NB4 (cell line): ENCODE measurements around the gene RAD18.

Experiments
- DNase-seq: peaks from one replicate; pipeline ENCODE4 v3.0.0; 2010; ENCODE audit warnings: low read depth
- H3K4me3 ChIP-seq: one replicate; pipeline ENCODE4 v1.5.1; 2011; ENCODE audit warnings: mild to moderate bottlenecking, low read depth, low read length, moderate library complexity
- MYC ChIP-seq: IDR thresholded peaks from 2 replicates; pipeline ENCODE4 v1.6.1; 2011; ENCODE audit warnings: low read depth, low read length
- POLR2A ChIP-seq: IDR thresholded peaks from 2 replicates; pipeline ENCODE4 v1.6.1; 2011; ENCODE audit warnings: mild to moderate bottlenecking; ENCODE audit not compliant: insufficient read length; ENCODE audit errors: extremely low read depth
- TF ChIP-seq, protein P1 (sequence below): IDR thresholded peaks from 2 replicates; pipeline ENCODE4 v1.6.1; 2011; ENCODE audit warnings: low read depth, low read length
- TF ChIP-seq, protein P2 (sequence below): IDR thresholded peaks from one replicate; pipeline ENCODE4 v1.5.1; 2012; ENCODE audit warnings: low read depth, low read length

Gene RAD18

DNA sequence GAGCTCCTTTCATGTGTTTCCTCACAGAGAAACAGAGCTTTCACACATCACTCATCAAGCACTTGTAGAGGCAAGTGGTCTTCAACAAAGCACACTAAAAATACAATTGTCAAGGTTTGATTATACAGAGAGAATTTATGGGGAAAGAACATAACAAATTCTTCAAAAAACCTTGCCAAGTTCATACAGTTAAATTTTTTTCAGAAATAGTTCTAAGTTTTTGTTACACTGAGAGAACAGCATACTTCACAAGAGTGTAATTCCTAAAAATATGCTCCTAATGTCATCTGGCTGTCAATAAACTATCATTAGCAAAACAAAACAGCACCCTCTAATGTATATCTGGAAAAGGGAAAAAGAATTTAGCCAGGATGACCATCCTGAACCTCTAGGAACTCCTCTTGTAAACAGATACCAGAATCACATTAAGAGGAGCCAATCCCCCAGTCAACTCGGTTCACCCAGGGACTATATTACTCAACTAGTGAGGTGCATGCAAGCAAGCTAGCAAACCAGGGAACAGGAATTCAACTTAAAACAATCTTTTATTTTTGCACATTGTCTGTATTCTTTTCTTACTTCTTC is 63.3 kb downstream of the RAD18 start:
- no peak for DNase-seq
- H3K4me3 ChIP-seq: no peak overlapping the region
- TF ChIP-seq POLR2A (no peak), MYC (no peak)
- TF ChIP-seq, protein P1, sequence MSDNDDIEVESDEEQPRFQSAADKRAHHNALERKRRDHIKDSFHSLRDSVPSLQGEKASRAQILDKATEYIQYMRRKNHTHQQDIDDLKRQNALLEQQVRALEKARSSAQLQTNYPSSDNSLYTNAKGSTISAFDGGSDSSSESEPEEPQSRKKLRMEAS: no peak
- TF ChIP-seq, protein P2, sequence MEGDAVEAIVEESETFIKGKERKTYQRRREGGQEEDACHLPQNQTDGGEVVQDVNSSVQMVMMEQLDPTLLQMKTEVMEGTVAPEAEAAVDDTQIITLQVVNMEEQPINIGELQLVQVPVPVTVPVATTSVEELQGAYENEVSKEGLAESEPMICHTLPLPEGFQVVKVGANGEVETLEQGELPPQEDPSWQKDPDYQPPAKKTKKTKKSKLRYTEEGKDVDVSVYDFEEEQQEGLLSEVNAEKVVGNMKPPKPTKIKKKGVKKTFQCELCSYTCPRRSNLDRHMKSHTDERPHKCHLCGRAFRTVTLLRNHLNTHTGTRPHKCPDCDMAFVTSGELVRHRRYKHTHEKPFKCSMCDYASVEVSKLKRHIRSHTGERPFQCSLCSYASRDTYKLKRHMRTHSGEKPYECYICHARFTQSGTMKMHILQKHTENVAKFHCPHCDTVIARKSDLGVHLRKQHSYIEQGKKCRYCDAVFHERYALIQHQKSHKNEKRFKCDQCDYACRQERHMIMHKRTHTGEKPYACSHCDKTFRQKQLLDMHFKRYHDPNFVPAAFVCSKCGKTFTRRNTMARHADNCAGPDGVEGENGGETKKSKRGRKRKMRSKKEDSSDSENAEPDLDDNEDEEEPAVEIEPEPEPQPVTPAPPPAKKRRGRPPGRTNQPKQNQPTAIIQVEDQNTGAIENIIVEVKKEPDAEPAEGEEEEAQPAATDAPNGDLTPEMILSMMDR: no peak

- DNase-seq: no peak
- TF ChIP-seq, protein P2: no peak
- TF ChIP-seq, protein P1: no peak
- TF ChIP-seq POLR2A: no peak
- no peak overlapping the region for H3K4me3 ChIP-seq
Observed at GRCh38 chr3:8895829-8896228, 67.4 kb downstream of the RAD18 start.

DNA sequence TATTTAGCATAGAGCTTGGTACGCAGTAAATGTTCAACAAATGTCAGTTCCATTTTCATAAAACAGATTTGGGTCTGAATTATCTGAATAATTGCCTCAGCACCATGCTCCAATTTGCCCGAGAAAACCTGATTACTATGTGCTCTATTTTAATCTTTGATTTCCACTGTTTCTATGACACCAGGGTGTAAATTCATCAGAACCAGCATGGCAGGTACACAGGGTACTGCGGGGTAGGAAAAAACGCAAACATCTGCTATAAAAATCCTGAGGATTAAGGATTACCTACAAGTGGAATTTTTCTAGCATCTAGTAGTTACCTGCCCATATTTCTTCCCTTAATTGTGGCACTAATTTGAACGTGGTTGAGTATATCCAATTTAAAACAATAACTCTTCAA is 70.3 kb downstream of the RAD18 start:
- TF ChIP-seq, protein P2: no peak
- DNase-seq: no peak
- H3K4me3 ChIP-seq: no peak overlapping the region

DNA sequence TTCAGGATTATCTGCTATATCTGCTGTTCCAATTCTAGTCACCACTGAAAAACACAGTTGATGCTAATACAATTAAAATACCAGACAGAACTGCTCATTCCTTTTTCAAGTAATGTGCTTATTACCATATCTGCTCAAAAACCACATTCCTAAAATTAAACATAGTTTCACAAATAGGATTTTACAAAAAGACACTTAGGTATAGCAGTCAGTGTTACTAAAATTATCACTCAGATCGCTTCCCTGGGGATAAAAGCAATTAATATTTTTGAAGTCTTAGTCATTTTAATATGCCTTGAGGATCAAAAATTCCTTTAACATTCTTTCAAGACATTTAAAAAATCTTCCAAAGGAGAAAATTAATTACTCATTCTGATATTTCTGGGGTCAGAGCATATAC is 71.5 kb downstream of the RAD18 start:
- DNase-seq: no peak
- H3K4me3 ChIP-seq: no peak overlapping the region
- TF ChIP-seq POLR2A (no peak), MYC (no peak)
- TF ChIP-seq, protein P1: no peak
- TF ChIP-seq, protein P2: no peak

GRCh38 chr3:8891303-8891702 is 72.0 kb downstream of the RAD18 start:
- TF ChIP-seq, protein P2: no peak
- TF ChIP-seq MYC: no peak
- no peak for TF ChIP-seq POLR2A
- TF ChIP-seq, protein P1: no peak
- no peak for DNase-seq
- H3K4me3 ChIP-seq: no peak overlapping the region

DNA sequence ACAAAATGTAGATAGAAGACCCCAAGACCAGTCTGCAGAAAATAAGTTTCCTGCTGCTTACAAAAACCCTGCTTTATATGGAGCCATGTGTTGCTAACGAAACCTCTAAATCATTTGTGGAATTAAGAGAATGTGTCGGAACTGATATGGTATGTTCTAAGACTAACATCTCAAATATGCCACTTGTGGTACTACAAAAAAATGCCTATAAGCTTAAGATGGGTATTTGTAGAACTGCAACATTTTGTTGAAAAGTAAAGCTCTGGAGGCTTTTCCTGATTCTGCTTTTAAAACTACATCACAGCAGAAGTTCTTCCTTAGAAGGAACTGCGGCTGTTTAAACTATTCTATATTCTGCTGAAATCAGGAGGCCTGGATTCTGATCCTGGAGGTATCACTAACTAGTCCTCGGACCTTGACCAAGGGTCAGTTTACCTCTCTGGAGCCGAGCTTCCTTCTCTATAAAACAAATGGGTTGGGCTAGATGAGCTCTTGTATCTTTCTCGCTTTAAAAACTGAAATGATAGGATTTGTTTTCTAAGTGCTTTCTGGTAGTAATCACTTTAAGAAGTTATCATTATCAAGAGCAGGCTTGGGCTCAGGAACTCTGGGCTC is 74.9 kb downstream of the RAD18 start:
- TF ChIP-seq POLR2A (no peak), MYC (no peak)
- TF ChIP-seq, protein P1: no peak
- TF ChIP-seq, protein P2: no peak
- H3K4me3 ChIP-seq: no peak overlapping the region
- no peak for DNase-seq
